ENCODE measurements around the gene VASP. TPM values are rescaled to one million over a fixed set of nuclear protein-coding genes. Genes with fewer than 3 reads are reported as not detected.

VASP gene
- total and polyA plus RNA-seq, 2 of the 13 experiments (the other 11 are each of a cell fraction or from before 2014, with no cell fraction given), result 41.8 to 67.1 TPM

- CTCF ChIA-PET (ENCODE audit: low intra/inter-chr PET ratio, low total read pairs), result no interaction called here
- intact Hi-C loops (cut with micrococcal nuclease; ENCODE audit: unreplicated experiment), result no loop called here
- BruUV-seq (replicated peaks), result no TSS peak
Measured at GRCh38 chr19:45512881-45513483, 5.7 kb downstream of the VASP start.

More at GRCh38 chr19:45512881-45513483, 5.7 kb downstream of the VASP start:
- Histone ChIP-seq H3K4me3 (replicated peaks in 1 of 3; ENCODE audit: insufficient read depth in 1 of 3, low read depth in 2 of 3, low read length in 3 of 3) (no peak overlapping the region), H3K9me3 (ENCODE audit: low read length) (no peaks in the 10 kb centered on the region), H4K20me1 (ENCODE audit: insufficient read depth, low read length) (peaks cover 10% of the 10 kb centered on the region), H2AFZ (ENCODE audit: low read length) (no peak overlapping the region), H3K27me3 (ENCODE audit: control insufficient read depth in 1 of 2, insufficient read depth in 2 of 2, low read length in 2 of 2) (no peaks in the 10 kb centered on the region; a peak in 1 of 5 replicates), H3K4me1 (ENCODE audit: insufficient read depth, low read length) (peaks cover 82% of the 10 kb centered on the region), H3K9ac (ENCODE audit: insufficient read depth, low read depth, low read length) (no peak overlapping the region), H3K79me2 (ENCODE audit: insufficient read depth, low read length) (peaks cover 58% of the 10 kb centered on the region), H3K4me2 (ENCODE audit: low read depth, low read length) (no peak overlapping the region), H3K27ac (ENCODE audit: extremely low read length, insufficient read depth, low read length) (no peak overlapping the region), H3K36me3 (replicated peaks in 1 of 2; ENCODE audit: control insufficient read depth in 1 of 2, insufficient read depth in 2 of 2, low read length in 2 of 2) (peaks cover 5 to 13% of the 10 kb centered on the region in 2 experiments; a peak in 3 of 5 replicates)
- no peak for DNase-seq (ENCODE audit: low spot score)
- POLR2A ChIA-PET, result no interaction called here
- in situ Hi-C loops (cut with HindIII; ENCODE audit: extremely low pct_ligation_motif_present, low pct_unique_long_range_greater_than_20kb), result no loop called here
- ATAC-seq, result no peak
- 0 out of 2 replicates have a peak, but pooled peaks have one; percentile 27 for TF ChIP-seq ZMYM3 (CRISPR knock-in tag; IDR thresholded peaks at IDR 0.05)
- TF ChIP-seq ZNF318 (CRISPR knock-in tag; IDR thresholded peaks at IDR 0.05), result no peak
- TF ChIP-seq ZNF768 (CRISPR knock-in tag; IDR thresholded peaks at IDR 0.05), result peak; percentile 90
- peak; percentile 88 for TF ChIP-seq ZNF121 (CRISPR knock-in tag; IDR thresholded peaks at IDR 0.05)
- no peak for FAIRE-seq
- 92% methylated on average over 6 of the region's 6 CpGs for WGBS (ENCODE audit: low lambda C conversion rate)
